ENCODE data around the gene TMEM41A.
A peak's percentile ranks its signal among the peaks of the same experiment; 100 is the strongest.

TMEM41A gene

GRCh38 chr3:185498503-185499396 lies at the start of gene TMEM41A:
TMEM41A (minus strand) TSS chr3:185499035; CDS start chr3:185498961, 74 bp downstream.
- TF ChIP-seq, protein P1, sequence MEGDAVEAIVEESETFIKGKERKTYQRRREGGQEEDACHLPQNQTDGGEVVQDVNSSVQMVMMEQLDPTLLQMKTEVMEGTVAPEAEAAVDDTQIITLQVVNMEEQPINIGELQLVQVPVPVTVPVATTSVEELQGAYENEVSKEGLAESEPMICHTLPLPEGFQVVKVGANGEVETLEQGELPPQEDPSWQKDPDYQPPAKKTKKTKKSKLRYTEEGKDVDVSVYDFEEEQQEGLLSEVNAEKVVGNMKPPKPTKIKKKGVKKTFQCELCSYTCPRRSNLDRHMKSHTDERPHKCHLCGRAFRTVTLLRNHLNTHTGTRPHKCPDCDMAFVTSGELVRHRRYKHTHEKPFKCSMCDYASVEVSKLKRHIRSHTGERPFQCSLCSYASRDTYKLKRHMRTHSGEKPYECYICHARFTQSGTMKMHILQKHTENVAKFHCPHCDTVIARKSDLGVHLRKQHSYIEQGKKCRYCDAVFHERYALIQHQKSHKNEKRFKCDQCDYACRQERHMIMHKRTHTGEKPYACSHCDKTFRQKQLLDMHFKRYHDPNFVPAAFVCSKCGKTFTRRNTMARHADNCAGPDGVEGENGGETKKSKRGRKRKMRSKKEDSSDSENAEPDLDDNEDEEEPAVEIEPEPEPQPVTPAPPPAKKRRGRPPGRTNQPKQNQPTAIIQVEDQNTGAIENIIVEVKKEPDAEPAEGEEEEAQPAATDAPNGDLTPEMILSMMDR (IDR thresholded peaks at IDR 0.05; ENCODE audit: extremely low read depth, missing control alignments) = no peak
- peak; percentile 94 for DNase-seq (ENCODE audit: low spot score)

GRCh38 chr3:185540695-185541094 lies 41.9 kb upstream of the TMEM41A start:
- no peak for DNase-seq (ENCODE audit: low spot score)
- TF ChIP-seq, protein P1 (IDR thresholded peaks at IDR 0.05; ENCODE audit: extremely low read depth, missing control alignments) = no peak

DNA sequence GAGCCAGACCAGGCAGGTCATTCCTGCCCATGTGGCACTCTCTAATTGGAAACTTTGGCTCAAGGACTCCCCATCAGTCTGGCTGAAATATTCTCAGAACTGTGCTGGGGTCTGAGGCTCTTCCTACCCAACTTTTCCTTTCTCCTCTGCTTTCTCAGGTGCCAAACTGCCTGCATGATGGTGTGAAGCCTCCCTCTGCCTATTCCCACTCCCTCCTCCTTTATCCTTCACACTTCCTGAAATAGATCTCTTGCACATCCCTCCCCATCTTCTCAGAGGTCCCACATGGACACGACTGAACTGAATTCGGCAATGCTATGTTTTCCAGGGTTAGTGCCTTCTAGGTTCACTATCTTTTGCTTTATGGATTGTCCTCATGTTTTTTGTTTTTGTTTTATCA lies 41.1 kb upstream of the TMEM41A start:
- DNase-seq (ENCODE audit: low spot score) = no peak
- TF ChIP-seq, protein P1 (IDR thresholded peaks at IDR 0.05; ENCODE audit: extremely low read depth, missing control alignments) = no peak

DNA sequence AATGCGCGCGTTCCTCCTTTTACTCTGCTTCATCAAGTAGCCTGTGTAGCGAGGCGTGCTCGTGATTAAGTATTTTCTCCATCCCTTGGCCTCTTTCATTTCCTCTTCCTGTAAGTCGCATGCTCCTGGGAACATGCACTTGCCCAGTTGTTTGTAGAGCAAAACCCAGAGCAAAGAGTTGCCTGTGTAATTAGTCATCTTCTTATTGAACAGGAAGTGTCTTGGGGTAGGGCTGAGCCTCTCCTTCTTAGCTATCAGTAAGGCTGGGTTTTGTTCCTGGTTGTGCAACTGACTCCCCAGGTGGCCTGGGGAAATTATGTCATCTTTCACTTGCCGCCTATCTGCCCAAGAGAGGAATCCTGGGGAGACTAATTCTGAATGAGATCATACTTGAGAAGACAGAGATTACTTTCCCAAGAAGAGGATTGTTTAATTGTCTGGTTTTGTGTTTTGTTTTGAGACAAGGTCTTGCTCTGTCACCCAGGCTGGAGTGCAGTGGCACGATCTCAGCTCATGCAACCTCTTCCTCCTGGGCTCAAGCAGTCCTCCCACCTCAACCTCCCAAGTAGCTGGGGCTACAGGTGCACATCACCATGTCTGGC lies 38.6 kb upstream of the TMEM41A start:
- TF ChIP-seq, protein P1 (IDR thresholded peaks at IDR 0.05; ENCODE audit: extremely low read depth, missing control alignments) = no peak
- peak; percentile 81 for DNase-seq (ENCODE audit: low spot score)

GRCh38 chr3:185534511-185534910 lies 35.7 kb upstream of the TMEM41A start:
- DNase-seq (ENCODE audit: low spot score) = no peak
- TF ChIP-seq, protein P1 (IDR thresholded peaks at IDR 0.05; ENCODE audit: extremely low read depth, missing control alignments) = no peak

- TF ChIP-seq, protein P1 (IDR thresholded peaks at IDR 0.05; ENCODE audit: extremely low read depth, missing control alignments) = no peak
- DNase-seq (ENCODE audit: low spot score) = no peak
Measured at GRCh38 chr3:185532901-185533300, 34.1 kb upstream of the TMEM41A start.

GRCh38 chr3:185530856-185531255 lies 32.0 kb upstream of the TMEM41A start:
- no peak for DNase-seq (ENCODE audit: low spot score)

More at GRCh38 chr3:185530856-185531255, 32.0 kb upstream of the TMEM41A start:
- TF ChIP-seq, protein P1 (IDR thresholded peaks at IDR 0.05; ENCODE audit: extremely low read depth, missing control alignments) = no peak

Data from GM20000 (cell line).